Right ventricle myocardium superior (tissue), 1 donor: ENCODE results near the gene SF3A1. TPM values are rescaled to one million over a fixed set of nuclear protein-coding genes. Genes with fewer than 3 reads are reported as not detected.
A peak's percentile ranks its signal among the peaks of the same experiment; 100 is the strongest.

Experiments
- ATAC-seq: fragments of 200-7000 bp; cut with Tn5 transposase; one replicate; pipeline ENCODE4 v1.9.1; 2020; ENCODE audit warnings: mild to moderate bottlenecking; ENCODE audit not compliant: poor library complexity
- DNase-seq: peaks from one replicate; pipeline ENCODE4 v3.0.0-alpha.2; 2020
- intact Hi-C: fragments of 100-400 bp; cut with DNase I; formaldehyde crosslinking; loops from one replicate; pipeline ENCODE4 v1.11.2; 2022
- total RNA-seq: library from RNA; stranded (reverse); fragmentation: NEBNext Ultra II Directional; extraction: Animal tissue kit (Norgen Biotek cat#: 25700); gene quantifications from one replicate; pipeline ENCODE4 v1.2.1, GENCODE V29; 2021
- donor health status: DM: no; HTN: yes; CAD: no; lungs with severe emphysema.

Gene SF3A1
- total RNA-seq, 1 donor from 2014 or later: 87.7 TPM

- ATAC-seq (no peak), DNase-seq (peak; percentile 20)
- intact Hi-C loops: no loop called here
Observed at GRCh38 chr22:30297276-30297990, 59.3 kb downstream of the SF3A1 start.

DNA sequence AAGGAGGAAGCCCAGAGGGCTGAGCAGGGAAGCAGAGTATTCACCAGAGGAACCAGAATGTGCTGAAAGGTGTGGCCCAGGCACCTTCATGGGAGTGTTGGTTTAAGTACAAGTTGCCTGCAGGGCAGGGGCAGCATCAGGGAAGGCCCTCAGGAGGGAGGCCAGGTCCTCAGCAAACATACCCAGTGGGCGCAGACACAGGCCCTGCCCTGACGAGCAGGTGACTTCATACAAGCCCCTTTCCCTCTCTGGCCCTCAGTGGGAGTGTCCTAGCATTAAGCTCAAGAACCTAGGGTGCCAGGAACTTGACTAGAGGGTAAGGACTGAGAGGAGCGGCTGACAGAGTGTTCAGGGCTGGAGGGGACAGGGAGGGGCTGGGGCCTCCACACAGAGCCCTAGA is 59.9 kb downstream of the SF3A1 start:
- DNase-seq (peak; percentile 24), ATAC-seq (no peak)
- intact Hi-C loops: no loop called here

- intact Hi-C loops: no loop called here
- no peak for ATAC-seq
- no peak for DNase-seq
Observed at GRCh38 chr22:30296324-30296723, 60.4 kb downstream of the SF3A1 start.

GRCh38 chr22:30295576-30295975 is 61.1 kb downstream of the SF3A1 start:
- intact Hi-C loops: no loop called here
- no peak for ATAC-seq
- DNase-seq: peak; percentile 29

DNA sequence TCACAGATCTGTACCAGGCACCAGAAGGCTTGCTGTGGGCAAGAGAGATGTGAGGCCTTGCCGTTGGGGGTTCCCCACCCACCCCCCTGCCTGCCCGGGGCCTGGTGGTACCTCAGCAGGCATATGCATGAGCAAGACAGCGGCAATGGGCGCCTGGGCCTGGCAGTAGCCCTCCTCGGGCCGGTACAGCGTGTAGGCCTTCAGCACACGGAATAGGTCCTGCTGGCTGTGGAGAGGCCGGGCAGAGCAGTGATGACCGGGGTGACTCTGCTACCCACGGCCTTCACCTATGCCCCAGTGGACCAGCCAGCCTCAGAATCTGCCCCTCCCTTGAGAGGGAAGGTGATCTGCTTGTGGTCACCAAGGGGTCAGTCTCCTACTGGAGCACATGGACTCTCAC is 61.9 kb downstream of the SF3A1 start:
- DNase-seq (peak; percentile 36), ATAC-seq (no peak)
- intact Hi-C loops: no loop called here

DNA sequence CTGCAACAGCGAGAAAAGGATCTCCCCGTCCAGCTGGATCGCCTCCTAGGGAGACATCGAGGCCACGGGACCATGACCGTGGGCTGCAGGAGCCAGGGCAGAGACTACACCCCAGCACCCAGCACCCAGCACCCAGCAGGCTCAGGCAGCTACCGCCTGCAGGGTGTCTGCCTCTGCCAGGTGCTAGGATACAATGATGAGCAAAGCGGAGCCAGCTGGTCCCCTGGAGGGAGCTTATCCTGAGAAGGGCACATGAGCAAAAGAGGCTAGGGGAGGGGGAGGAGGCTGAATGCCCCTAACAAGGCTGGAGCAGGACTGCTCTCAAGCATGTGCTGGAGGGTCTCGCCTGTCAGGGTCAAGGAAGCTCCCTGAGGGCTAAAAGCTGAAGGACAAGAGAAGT is 62.6 kb downstream of the SF3A1 start:
- intact Hi-C loops: no loop called here
- DNase-seq (peak; percentile 30), ATAC-seq (no peak)

DNA sequence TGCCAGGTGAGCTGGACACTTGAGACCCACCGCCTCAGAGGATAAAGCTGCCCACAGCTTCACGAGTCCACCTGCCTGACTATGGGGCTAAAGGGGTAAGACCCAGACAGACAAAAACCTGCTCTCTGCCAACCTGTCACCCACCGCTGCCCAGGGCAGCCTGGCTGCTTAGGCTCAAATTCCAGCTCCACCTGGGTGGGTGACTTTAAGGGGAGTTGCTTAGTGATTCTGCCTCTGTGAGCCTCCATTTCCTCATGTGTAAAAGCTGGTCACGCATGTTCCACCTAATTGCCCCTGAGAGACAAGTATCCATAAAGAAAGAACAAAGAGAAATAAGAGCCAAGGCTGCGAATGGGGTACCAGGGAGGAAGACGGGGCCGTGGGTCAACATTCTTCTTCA is 63.7 kb downstream of the SF3A1 start:
- intact Hi-C loops: no loop called here
- ATAC-seq (no peak), DNase-seq (no peak)

DNA sequence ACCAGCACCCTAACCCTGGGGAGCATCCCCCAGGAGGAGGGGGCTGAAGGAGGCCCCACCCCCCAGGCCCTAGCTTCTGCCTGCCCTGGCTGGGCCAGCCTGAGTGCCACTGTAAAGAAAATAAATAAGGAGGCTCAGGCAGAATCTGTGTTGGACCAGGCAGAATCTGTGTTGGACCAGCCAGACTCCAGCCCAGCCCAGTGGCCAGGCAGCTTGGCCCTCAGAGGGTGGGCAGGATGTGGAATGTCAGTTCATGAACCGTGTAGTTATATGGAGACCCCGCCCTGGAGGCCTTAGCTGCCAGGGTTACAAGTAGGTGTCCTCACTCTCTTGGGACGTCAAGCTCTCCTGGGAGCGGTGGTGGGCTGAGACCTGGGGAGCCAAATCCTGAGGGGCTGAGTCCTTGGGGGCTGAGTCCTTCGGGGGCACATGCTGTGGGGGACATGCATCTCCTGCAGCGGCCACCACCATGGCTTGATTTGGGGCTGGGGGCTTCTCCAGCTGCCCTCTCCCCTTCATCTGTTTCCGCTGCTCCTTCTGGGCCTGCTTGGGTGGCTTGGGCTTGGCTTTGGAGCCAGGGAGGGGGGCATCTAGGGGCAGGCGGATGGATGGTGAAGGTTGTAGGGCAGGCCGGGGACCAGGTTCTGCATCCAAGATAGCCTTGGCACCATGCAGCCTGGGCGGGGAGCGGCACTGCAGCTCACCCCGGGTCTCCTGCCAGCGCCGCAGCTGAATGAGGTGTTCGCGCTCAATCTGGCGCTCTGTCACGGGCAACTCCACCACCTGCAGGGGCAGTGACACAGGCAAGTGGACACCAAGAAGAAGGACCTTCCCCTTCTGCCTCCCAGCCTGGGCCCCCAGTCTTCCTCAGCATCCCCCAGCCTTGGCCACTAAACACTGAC is 64.4 kb downstream of the SF3A1 start:
- peak; percentile 43 for DNase-seq
- no peak for ATAC-seq
- intact Hi-C loops: no loop called here

DNA sequence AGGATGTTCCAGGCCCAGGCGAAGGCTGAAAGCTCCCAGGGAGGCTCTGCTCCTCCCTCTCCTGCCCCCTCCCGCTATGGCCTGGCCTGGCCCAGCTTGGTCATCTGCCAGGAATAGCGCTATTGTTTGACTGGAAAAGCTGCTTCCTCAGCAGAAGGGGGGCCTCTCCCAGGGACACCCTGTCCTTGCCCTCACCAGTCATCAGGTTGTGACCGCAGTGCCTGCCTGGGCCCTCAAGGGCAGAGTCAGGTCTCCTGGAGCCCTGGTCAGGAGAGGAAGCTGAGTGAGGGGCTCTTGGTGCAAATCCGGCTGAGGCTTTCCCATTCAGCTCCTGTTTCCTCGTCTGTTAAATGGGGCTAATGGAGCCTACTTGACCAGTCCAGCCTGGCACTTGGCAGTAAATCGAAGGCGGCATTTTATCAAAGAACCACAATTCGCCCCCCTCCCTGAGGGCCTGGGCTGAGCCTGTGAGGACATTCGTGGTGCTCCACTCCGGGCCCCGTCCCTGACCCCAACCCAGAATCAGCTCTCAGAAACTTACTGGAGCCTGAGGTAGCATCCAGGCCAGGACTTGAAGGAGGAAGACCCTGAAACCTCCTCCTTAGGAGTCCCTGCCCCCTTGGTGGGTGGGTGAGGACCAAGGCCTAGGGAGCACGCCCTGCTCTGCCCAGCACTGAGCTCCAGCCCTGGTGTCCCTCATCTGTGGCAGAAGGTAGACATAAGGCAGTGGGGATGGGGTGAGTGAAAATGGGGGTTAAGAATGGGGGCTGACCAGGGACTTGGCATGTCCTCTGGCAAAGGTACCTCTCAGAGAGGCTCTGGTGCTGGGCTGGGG is 65.4 kb downstream of the SF3A1 start:
- DNase-seq (peak; percentile 90), ATAC-seq (peak; percentile 28)
- intact Hi-C loops: no loop called here

- ATAC-seq: peak; percentile 3
- DNase-seq: peak; percentile 41
- intact Hi-C loops: no loop called here
Observed at GRCh38 chr22:30290342-30291057, 66.2 kb downstream of the SF3A1 start.

DNA sequence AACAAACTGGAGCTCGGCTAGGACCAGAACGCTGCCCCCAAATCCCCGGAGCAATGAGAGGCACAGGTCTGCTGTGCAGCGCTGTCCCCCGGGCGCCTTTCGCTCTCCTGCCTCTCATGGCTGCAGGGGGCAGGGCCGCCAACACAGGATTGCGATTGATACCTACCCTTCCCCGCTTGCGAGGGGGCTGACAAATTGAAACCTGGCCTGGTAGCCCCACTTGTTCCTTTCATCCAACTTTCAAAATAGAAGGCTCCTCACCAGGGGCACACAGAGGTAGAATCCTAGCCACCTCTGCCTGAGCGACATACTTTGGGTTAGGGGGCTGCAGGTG is 66.7 kb downstream of the SF3A1 start:
- peak; percentile 5 for ATAC-seq
- intact Hi-C loops: loop anchor here (2.0 kb wide), 1 partner anchor 37 kb away; the partner anchor contains the start of gene TBC1D10A

GRCh38 chr22:30289141-30289979 is 67.3 kb downstream of the SF3A1 start, which contains the start of gene CASTOR1:
CASTOR1 (minus strand) TSS chr22:30289505; CDS start chr22:30289497, 8 bp downstream.
- ATAC-seq (peak; percentile 89), DNase-seq (peak; percentile 99)
- intact Hi-C loops: loop anchor here (2.0 kb wide), 1 partner anchor 37 kb away; the partner anchor contains the start of gene TBC1D10A

More for the DNA sequence above, 66.7 kb downstream of the SF3A1 start:
- no peak for DNase-seq

DNA sequence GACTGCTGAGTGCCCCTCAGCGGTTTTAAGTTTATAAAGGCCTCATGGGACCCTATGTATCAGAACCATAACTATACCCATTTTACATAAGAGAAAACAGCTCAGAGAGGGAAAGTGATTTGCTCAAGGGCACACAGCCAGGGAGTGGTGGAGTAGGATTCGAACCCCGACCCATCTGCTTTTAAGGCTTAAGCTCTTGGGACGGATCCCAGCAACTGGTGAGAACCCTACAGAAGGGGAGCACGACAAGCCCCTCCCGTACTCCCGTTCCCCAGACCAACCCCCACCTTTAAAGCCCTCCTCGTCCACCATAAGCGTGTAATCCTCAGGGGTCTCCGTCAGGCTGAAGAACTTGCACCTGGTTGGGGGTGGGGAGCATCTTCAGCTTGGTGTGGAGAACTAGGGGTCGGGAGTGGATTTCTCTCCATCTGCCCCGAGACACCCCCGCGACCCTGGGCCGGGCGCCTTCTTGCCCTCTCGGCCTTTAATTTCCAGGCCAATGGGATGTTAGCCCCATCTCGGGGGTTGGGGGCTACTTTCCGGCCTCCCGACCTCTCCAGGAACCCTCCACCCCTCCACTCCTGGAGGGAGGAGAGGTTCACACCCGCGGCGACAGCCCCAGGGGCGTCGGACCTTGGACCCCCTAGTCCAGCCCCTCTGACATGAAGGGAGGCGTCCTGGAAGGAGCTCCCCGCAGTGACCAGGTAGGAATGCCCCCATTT is 68.1 kb downstream of the SF3A1 start:
- DNase-seq (no peak), ATAC-seq (no peak)
- intact Hi-C loops: loop anchor here (1.0 to 2.0 kb wide), 2 partner anchors 38 to 99 kb away; partner anchors contain the start of genes RNF215 and TBC1D10A

DNA sequence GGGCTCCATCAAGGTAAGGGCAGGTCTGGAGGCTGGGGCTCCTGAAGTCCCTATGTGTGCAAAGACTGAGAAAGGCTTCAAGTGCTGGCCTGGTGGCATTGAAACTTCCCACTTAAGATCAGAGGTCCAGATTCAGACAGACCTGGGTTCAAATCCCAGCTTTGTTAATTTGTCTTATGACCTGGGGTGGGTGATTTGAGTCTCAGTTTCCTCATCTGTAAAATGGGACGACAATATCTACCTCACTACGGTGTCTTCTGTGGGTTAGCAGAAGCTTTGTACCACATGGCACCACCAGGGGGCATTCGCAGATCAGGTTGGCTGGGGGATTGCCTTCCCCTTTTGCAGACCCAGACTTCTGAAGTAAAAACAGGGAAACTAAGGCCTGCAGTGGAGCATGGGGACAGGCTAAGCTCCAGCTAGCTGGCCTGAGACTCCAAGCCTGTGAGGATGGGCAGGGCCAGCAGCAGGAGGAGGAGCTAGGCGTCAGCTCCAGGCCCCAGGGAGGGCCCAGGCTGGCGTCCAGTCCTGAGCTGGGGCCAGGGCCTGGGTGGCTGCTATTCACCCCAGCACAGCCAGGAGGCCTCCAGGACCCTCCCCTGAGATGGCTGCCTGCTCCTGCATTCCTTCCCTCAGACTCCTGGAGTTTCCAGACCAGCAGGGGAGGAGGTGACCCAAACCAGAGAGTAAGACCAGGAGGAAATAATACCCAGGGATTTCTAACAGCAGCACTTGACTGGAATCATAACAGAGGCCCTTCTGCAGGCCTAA is 68.9 kb downstream of the SF3A1 start:
- intact Hi-C loops: loop anchor here (1.0 to 2.0 kb wide), 2 partner anchors 39 to 99 kb away; partner anchors contain the start of genes RNF215 and TBC1D10A
- peak; percentile 69 for ATAC-seq
- peak; percentile 91 for DNase-seq

DNA sequence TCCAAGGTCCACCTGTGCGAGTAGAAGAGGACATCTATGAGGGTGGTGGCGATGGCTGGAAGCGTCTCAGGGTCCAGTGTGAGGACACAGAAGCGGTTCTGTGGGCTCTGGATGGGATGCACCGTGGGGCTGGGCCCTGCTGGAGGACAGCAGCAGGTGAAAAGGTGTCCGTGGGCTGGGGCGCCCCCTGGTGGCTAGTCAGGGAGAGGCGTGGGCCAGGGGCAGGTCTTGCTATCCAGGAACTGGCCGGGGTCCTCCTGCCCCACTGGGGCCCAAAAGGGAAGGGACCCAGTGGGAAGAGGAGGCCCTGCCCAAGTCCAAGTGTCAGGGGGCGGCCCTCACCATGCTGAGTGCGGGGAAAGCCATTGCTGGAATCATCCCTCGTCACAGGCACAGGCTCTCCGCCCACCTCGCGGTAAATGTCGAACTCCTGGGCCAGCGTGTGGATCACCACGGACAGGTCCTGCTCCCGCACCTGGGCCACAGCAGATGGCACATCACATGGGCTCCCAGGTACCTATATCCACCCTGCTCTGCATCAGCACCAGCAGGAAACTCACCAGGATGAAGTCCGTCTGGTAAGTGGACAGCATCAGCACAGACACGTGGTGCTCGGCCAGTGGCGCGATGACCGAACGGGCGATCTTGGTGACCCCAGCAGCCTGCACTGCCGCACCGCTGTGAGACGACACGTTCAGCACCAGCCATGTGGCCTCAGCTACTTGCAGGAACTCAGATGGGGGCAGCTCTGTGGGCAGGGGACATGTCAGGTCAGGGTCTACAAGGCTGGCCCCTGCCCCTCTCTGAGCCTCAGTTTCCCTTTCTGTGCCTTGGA is 69.7 kb downstream of the SF3A1 start:
- ATAC-seq (no peak), DNase-seq (peak; percentile 87)
- intact Hi-C loops: no loop called here
